GM19023 (cell line): ENCODE results near the gene EPX.
A peak's percentile ranks its signal among the peaks of the same experiment; 100 is the strongest.

Experiments used
- ATAC-seq: cut with Tn5 transposase; IDR thresholded peaks from one replicate; pipeline ENCODE4 v1.9.1; 2021; ENCODE audit warnings: mild to moderate bottlenecking, moderate library complexity; ENCODE audit not compliant: unreplicated experiment

The EPX gene

DNA sequence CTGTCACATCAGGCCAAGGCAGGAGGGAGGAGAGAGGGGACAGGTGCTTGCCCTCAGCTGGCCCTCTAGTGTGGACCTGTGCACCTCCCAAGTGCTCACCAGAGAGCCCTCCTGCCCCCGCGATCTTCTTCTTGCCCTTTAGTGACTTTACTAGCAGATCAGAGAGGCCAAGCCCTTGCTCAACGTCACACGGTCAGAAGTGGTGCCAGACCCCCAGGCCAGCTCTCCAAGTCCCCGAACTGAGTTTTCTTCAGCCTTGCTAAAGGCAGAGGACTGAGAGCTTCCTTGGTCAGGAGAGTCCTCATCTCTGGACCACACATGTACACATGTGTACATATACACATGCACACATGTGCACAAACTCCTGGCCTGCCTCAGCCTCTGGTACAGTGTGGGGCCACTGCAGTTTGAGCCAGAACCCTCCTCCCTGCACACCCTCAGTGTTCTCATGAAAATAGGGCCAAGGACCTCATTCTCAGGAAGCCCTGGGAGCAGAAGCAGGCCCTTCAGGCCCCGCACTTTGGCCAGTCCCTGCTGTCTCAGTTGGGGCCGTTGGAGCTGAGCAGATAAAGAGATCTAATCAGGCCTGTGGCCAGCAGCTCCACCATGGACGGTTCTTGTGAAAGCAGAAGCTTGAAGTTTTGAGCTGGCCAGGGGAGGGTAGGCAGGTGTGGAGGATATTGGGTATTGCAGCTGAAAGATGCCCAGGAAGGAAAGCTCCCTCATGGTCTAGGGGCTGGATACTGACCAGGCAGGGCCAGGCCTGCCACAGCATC lies 7.4 kb upstream of the EPX start:
- no peak for ATAC-seq

DNA sequence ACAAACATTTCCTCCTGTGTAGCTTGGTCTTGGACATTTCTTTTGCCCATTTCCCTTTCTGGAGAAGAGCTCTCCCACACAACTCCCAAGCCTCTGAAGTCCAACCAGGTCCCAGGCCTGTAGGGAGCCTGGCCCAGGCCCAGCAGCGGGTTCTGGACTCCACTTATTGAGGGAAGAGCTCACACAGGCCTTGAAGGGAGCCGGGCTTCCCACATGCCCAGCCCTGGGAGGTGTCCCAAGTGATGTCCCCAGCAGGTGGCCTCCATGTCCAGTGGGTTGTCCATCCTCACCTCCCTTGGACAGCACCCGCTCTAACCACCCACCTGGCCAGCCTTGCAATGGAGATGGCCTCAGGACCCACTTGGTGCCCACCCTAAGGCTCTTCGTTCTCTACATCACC lies 5.9 kb upstream of the EPX start:
- ATAC-seq = no peak

DNA sequence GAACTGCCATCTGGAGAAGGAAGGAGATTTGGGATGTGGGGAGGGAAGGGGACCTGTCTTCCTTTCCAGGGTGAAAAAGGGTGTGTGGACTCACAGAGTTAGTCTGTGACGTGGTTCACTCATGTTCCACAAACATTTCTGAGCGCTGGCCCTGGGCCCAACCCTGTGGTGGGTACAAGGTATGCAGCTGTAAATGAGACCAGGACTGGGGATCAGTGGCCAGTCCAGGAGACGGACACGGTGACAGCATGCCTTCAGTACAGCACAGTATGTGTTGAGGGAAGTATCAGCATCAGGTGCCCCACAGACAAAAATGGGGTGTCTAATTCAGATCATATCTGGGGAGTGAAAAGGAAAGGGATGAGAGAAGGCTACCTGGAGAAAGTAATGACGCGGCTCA lies 5.5 kb upstream of the EPX start:
- ATAC-seq = no peak

DNA sequence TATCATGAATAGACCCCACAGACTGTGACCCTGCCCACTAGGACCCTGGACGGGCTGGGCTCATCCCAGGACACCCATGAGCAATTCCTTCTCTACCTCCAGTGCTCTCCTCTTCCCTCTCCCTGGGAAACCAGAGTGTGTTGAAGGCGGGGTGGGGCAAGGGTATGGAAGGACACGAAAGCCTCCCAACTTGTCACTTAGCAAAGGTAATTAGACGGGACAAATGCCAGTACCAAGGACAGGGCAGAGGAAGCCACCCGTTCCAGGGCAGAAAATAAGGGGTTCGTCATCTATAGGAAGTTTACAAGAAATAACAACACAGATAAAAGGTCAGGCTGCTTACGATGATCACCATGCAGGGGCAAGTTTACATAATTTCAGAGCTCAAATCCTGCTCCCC lies 4.9 kb upstream of the EPX start:
- ATAC-seq = no peak

DNA sequence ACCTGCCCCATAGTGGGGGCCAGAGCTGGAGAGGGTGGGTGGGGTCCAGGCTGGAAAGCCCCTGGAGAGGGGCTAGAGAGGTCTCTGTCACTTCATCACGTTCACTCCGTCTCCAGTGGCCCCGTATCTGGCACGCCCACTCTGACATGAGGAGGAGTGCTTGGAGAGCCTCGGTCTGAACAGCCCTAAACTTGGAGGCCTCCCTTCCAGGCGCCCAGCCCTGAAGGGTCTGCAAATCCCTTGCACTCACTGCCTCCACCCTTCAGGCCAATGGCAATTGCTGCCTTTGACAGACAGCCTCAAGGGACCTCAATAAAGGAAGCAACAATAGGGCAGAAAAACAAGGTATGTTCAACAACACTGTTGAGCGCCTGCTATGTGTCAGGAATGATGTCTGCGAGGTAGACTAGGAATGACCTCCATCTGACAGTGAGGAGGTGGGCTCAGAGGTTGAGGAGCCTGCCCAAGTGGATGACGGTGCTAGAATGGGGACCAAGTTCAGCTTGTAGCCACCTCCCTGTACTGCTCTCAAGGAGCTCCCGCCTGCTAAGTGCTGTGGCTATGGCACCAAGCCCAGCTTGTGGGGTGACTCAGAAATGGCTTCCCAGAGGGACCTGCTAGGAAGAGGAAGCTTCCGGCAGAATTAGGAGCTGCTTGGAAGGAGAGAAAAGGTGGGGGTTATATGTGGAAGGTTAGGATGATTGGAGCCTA lies 2.9 kb upstream of the EPX start:
- ATAC-seq = no peak

DNA sequence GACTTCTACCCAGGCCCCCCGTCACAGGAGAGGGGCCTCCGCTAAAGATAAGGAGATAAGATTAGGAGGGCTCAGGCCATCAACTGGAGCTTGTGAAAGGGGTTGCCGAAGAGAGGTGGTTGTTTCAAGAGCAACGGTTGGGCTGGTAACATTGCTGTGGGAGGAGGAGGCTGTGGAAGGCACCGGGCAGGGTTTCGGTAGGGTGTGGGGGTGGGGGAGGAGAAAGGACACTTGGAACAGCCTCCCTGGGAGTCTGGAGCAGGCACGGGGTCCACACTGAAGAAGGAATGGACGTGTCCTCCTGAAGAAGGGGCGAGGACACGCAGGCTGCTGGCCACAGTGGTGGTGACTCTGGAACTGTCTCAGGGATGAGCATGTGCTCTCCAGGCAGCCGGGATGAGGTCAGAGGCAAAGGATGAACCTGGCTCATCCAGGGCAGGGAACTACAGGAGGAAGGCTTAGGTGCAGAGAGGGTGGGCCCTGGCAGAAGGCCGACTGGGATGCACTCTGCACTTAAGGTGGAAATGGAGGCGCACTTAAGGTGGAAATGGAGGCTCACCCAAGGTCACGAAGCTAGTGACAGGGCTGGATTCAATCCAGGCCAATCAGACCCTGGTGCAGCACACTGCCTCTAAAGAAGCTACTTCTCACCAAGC lies 1.2 kb upstream of the EPX start:
- no peak for ATAC-seq

DNA sequence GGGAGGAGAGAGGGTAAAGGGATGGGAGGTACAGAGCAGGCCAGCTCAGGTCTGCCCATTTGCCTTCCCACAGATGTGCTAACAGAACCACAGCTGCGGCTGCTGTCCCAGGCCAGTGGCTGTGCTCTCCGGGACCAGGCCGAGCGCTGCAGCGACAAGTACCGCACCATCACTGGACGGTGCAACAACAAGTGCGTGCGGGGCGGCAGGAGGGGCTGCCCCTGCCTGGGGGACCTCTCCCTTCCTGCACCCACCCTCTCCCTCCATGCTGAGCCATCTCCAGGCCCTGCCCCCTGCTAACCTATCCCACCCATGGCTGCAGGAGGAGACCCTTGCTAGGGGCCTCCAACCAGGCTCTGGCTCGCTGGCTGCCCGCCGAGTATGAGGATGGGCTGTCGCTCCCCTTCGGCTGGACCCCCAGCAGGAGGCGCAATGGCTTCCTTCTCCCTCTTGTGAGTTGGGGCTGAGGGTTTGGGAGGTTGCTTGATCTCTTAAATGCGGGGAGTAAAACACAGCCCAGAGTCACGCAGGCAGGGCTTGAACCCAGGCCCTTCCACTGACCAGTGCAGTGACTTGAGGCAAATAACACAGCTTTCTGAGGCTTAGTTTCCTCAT lies 1.2 kb downstream of the EPX start:
- no peak for ATAC-seq

DNA sequence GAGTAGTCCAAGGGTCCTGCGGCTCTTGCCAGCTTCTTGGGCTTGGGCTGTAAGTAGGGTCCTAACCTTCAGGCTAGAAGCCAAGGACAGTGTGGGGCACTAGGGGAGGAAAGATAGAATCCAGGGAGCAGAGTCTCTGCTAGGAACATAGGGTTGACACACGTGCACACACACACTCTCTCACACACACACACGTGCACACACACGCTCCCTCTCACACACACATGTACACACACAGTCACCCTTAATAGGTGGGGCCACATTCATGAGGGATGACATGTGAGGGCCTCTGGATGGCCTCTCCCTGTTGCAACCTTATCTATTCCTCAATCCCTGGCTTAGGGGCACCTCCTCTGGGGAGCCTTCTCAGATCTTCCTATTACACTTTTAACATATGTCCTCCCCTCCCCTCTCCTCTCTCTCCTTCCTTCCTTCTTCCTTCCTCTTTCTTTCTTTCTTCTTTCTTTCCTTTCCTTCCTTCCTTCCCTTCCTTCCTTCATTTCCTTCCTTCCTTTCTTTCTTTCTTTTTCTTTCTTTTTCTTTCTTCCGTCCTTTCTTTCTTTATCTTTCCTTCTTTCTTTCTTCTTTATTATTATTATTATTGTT lies 3.1 kb downstream of the EPX start:
- ATAC-seq = no peak

DNA sequence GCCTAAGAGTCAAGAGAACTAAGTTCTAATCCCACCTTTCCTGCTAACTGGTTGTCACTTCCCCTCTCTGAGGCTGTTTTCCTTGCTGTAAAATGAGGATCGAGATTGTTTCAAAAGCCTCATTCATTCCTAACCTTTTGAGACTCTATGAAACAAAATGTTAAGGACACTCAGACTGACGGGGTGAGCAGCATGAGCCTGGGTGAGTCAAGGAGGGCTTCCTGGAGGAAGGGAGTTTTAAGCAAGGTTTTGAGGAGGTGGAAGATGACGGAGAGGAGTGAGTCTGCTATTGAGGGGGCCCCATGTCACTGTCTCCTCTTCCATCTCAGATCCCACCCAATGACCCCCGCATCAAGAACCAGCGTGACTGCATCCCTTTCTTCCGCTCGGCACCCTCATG lies 4.1 kb downstream of the EPX start:
- no peak for ATAC-seq

DNA sequence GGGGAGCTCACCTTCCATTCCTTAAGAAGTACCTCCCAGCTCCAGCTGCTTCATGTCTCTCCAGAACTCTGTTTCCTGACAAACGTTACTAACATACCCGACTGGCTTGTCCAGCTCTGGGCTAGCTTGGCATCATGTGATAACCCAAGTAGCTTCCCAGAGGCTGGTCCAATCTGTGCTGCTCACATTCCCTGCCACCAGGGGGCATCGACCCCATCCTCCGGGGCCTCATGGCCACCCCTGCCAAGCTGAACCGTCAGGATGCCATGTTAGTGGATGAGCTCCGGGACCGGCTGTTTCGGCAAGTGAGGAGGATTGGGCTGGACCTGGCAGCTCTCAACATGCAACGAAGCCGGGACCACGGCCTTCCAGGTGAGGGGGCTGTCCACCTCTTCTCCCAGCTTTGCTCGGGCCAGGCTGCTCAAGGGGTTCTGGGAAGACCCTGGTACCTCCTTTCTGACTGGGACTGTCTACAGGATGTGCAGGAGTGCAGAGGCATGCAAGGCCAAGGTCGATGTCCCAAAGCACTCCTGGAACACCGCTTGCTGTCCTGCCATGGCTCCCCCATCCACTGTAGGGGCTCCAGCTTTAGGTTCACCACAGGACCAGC lies 7.6 kb downstream of the EPX start:
- ATAC-seq = no peak

DNA sequence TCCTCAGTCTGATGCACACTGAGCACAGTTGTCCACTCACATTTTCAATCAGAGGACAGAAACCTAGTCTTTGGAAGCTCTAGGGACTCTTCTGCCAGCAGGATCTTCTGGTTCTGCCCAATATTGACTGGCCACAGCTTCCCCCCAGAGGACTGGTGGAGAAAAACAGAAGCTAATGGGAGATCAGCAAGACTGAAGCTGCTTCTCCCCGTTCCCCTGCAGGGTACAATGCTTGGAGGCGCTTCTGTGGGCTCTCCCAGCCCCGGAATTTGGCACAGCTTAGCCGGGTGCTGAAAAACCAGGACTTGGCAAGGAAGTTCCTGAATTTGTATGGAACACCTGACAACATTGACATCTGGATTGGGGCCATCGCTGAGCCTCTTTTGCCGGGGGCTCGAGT lies 10.3 kb downstream of the EPX start:
- ATAC-seq = no peak

DNA sequence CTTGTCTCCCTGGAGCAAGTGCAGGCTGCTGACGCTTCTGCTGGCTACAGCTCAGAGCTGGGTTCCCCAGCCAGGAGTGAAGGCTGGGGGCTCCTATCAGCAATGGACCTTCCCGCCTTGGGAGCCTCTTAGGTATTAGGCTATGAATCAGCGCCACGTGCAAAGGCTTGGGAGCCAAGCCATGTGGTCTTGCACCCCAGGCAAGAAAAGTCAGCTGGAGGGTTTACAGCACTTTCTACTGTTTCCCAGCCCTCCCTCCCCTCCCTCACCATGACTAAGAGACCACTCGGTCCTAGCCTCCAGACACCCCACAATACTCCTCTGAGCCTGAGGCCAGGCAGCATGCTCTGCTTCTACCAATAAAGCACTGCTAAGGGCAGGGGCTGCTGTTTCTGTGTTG lies 12.3 kb downstream of the EPX start:
- ATAC-seq = no peak

DNA sequence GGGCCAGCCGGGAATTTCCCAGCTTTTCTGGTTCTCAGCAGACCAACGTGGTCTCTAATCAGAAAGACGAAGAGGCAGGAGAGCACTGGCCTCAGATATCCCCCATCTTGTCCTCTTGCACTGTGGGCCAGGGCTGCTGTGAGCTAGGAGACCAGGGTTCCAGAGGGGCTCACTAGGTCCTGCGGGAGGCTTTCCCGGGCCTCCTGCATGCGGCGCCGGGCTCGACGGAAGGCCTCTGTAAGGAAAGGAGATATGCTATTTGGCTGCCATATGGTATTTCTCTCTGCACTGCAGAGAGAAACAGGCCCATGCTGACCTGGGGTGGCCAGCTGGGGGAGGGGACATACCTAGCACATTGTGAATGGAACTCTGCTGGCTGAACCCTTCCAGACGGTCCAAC lies 13.4 kb downstream of the EPX start:
- no peak for ATAC-seq

DNA sequence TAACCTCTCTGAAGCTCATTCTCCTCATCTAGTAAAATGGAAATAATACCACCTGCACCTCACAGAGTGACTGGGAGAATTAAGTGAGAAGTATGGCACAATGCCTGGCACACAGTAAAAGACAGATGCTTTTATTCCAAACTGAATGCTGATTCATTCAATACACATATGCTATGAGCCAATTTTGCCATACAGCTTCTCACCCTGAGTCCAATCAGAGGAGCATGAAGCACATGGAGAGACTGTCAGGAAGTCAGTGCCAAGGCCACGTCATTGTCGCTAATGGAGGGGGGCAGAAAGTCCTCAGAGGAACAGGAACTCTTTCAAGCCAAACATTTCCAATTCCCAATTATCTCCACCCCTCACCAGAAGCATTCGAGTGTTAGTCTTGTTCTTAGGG lies 14.9 kb downstream of the EPX start:
- no peak for ATAC-seq

DNA sequence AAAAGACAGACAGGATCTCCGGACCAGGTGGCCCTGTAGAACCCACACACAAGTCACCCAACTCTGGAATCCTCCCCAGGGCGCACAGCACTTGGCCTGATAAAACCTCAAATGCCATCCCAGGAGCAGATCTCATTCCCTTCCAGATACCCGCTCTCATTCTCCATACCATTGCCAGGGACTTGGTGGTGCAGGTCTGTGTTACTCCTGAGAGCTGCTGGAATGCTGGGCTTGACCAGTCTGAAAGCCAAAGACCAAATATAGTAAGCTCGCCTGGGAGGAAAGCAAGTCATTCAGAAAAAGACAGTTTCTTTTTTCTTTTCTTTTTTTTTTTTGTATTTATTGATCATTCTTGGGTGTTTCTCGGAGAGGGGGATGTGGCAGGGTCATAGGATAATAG lies 15.8 kb downstream of the EPX start:
- no peak for ATAC-seq

DNA sequence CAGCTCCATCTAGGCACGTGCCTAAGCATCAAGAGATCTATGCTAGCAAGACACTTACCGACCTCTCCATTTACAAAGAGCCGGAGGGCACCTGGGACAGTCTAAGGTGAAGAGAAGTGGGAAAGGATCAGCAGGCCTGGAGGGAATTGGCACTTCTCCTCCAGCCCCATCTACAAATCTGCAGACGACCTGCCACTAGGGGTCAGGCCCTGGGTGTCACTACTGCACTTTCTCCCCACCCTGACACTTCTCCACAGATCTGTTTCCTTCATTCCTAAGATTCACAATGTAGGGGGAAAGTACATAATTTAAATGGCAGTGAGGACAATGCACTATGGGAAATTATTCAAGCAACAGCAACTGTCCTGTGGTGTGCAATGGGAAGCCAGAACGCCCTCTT lies 18.4 kb downstream of the EPX start:
- ATAC-seq = no peak

DNA sequence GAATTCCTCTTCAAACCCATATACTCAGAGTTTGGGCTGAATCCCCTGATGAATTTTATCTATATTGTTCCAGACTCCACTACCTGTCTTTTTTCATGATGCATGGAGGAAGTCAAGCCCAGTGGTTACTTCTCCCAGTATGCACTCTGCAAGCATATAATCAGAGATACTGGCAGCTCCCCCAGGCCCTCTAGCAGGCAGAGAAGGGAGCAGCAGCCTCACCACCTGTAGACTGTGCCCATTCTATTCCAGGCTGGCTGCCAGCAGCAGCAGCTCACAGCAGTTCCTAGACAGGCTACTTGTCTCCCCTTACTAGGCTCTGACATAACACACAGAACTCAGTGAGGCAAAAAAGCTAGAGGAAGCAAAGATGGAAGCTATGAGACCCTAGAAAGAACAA lies 23.2 kb downstream of the EPX start:
- no peak for ATAC-seq

DNA sequence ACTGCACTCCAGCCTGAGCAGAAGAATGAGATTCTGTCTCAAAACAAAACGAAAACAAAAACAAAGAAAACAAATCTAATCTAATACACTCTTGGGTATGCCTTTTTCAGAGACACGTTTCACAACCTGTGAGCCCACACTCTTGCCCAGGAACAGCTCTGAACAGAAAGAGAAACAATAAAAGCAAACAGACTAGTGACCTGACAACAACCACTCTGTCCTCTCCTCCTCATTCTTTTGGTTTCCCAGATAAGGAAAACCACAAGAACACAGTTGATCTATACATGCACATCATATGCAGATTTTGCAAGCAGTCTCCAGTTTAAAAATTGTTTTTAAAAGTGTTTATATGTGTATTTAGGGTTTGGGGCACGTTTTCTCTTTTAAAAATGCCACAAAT lies 25.2 kb downstream of the EPX start:
- ATAC-seq = no peak

DNA sequence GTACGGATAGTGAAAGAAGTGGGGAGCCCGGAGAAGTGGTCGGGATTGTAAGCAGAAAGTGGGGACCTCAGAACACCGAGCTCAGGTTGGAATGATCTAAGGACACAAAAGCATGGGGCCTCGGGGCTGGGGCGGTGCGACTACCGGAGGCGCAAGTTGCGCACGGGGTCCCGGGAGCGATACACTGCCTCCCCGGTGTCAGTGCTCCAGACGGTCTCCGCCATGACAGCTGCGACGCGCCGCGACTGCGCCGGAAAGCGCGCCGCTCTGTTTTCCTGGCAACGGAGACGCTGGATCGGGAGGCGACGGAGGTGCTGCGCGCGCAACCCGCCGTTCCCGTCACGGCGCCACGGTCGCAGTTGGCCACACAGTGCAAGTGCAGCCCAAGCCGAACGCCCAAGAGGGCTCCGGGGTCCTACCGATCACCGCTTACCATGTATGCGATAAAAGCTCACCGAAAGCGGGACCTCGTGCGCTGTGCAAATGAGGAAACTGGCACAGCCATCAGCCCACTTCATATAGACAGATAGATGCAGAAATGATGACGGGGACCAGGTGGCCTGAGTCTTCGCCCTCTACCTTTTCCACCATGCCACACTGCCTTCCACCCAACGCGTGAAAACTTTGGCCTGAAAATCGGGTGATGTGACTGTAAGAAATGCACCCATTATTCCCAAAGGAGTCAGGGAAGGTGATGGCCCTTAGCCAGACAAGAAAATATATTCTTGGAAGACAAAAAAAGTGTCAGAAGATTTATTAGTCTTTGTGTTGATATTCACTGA lies 26.7 kb downstream of the EPX start, which contains the start of gene MKS1:
Gene MKS1, minus strand, starts transcription at position 249 of the 782 bp plus-strand sequence. Its CDS starts 25 bp downstream, at position 224.
- peak; percentile 96 for ATAC-seq

DNA sequence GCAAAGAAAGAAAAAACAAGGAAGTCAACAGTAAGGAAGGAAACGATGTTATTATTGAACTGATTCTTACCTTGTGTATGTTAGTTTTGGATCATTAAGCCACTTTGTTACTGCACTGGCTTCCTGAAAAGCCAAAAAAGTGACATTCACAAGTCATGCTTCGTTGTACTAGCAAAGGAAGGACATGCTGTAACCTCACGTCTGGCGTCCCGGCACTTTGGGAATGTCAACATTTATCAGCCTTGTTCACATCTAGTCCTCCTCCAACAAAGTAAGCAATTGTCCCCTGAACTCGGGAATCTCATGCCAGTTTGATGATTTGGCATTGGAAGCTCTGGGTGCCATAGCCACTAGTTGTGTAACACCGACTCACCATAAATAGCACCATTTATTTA lies 27.3 kb downstream of the EPX start:
- ATAC-seq = no peak
